PC-9 (cell line): ENCODE measurements around the gene SYDE1. TPM values are rescaled to one million over a fixed set of nuclear protein-coding genes. Genes with fewer than 3 reads are reported as not detected.

Source experiments
- BruUV-seq: library from RNA; stranded (reverse); fragments of 400-500 nt; replicated peaks from 2 replicates; lab custom pipeline; 2021; lab: Mats Ljungman, UMichigan
- CTCF ChIA-PET: fragments of 300-600 bp; sonication (Branson Sonifier 250); formaldehyde crosslinking; loops from one replicate; lab custom pipeline; 2022; ENCODE audit warnings: antibody characterized with exemption; lab: Charles Lee
- POLR2A ChIA-PET: fragments of 300-600 bp; sonication (Branson Sonifier 250); formaldehyde crosslinking; loops from one replicate; lab custom pipeline; 2022; ENCODE audit warnings: antibody characterized with exemption; ENCODE audit not compliant: unreplicated experiment; lab: Charles Lee
- DNase-seq, 2 experiments: peaks; one replicate each; pipeline versions ENCODE4 v3.0.0 to v3.0.0-alpha.2; 2015 to 2022; ENCODE audit warnings: mixed read lengths in 1 of 2
- H2AFZ ChIP-seq: fragments of 200-600 bp; sonication (generic); 2 replicates; pipeline ENCODE4 v1.8.1; 2017; ENCODE audit warnings: antibody characterized with exemption
- H3F3A ChIP-seq: fragments of 200-600 bp; sonication (generic); 2 replicates; pipeline ENCODE4 v1.8.1; 2017; ENCODE audit warnings: antibody characterized with exemption, mild to moderate bottlenecking, low read depth; ENCODE audit not compliant: insufficient read depth
- H3K27ac ChIP-seq: fragments of 200-600 bp; sonication (generic); 2 replicates; pipeline ENCODE4 v1.6.1; 2016; ENCODE audit warnings: mixed run types
- H3K27me3 ChIP-seq: fragments of 200-600 bp; sonication (generic); 2 replicates; pipeline ENCODE4 v1.6.1; 2016; ENCODE audit warnings: low read depth, mixed run types; ENCODE audit not compliant: insufficient read depth
- H3K36me3 ChIP-seq: fragments of 200-600 bp; sonication (generic); 2 replicates; pipeline ENCODE4 v1.6.1; 2016; ENCODE audit warnings: low read depth, mixed run types
- H3K4me1 ChIP-seq: fragments of 200-600 bp; sonication (generic); replicated peaks from 2 replicates; pipeline ENCODE4 v1.6.1; 2016; ENCODE audit warnings: mixed run types; ENCODE audit not compliant: insufficient read depth
- H3K4me2 ChIP-seq: fragments of 200-600 bp; sonication (generic); 2 replicates; pipeline ENCODE4 v1.6.1; 2017; ENCODE audit warnings: mixed run types
- H3K4me3 ChIP-seq: fragments of 200-600 bp; sonication (generic); 2 replicates; pipeline ENCODE4 v1.6.1; 2016; ENCODE audit warnings: mixed run types
- H3K79me2 ChIP-seq: fragments of 200-600 bp; sonication (generic); 2 replicates; pipeline ENCODE4 v1.6.1; 2017; ENCODE audit warnings: low read depth, mixed run types
- H3K9me2 ChIP-seq: fragments of 200-600 bp; sonication (generic); 2 replicates; pipeline ENCODE4 v1.8.1; 2017; ENCODE audit warnings: mild to moderate bottlenecking; ENCODE audit not compliant: insufficient read depth
- H3K9me3 ChIP-seq: fragments of 200-600 bp; sonication (generic); 2 replicates; pipeline ENCODE4 v1.8.1; 2016; ENCODE audit warnings: low read depth; ENCODE audit not compliant: insufficient read depth
- H4K20me1 ChIP-seq: fragments of 200-600 bp; sonication (generic); 2 replicates; pipeline ENCODE4 v1.8.1; 2017; ENCODE audit not compliant: insufficient read depth
- CTCF ChIP-seq: fragments of 200-600 bp; sonication (generic); conservative IDR thresholded peaks from 2 replicates; pipeline ENCODE4 v1.6.1; 2017; ENCODE audit warnings: mixed run types, antibody characterized with exemption, mild to moderate bottlenecking, moderate library complexity
- EZH2 ChIP-seq: fragments of 200-600 bp; sonication (generic); IDR thresholded peaks from 2 replicates; pipeline ENCODE4 v1.8.0; 2017; ENCODE audit warnings: antibody characterized with exemption, low read depth
- intact Hi-C: fragments of 100-400 bp; cut with micrococcal nuclease; formaldehyde crosslinking; loops from one replicate; pipeline ENCODE4 v1.10.0; 2022; ENCODE audit not compliant: unreplicated experiment
- total RNA-seq: library from RNA; stranded (reverse); gene quantifications from 2 replicates; pipeline ENCODE4 v1.2.3, GENCODE V29; 2021

The SYDE1 gene
- total RNA-seq, 1 experiment from 2014 or later, result 2.7 TPM

- peaks cover 17% of the 10 kb centered on the region for H3K36me3 ChIP-seq
Observed at GRCh38 chr19:15114153-15114540, 6.9 kb downstream of the SYDE1 start.

GRCh38 chr19:15115080-15115479 lies 7.9 kb downstream of the SYDE1 start:
- intact Hi-C loops, result no loop called here
- Histone ChIP-seq H3K27me3 (no peaks in the 10 kb centered on the region), H3K4me3 (no peak overlapping the region), H3K9me3 (no peaks in the 10 kb centered on the region), H3F3A (peaks cover 44% of the 10 kb centered on the region; the same call in 1 of the 2 replicates), H3K4me2 (no peak overlapping the region), H3K4me1 (peaks cover 5% of the 10 kb centered on the region; the same call in 1 of the 2 replicates), H3K27ac (no peak overlapping the region), H3K36me3 (peaks cover 26% of the 10 kb centered on the region), H4K20me1 (no peaks in the 10 kb centered on the region), H3K9me2 (no peaks in the 10 kb centered on the region), H2AFZ (no peak overlapping the region), H3K79me2 (no peaks in the 10 kb centered on the region)
- no TSS peak for BruUV-seq
- TF ChIP-seq CTCF (no peak), EZH2 (no peak)
- ChIA-PET POLR2A (no interaction called here), CTCF (interaction anchor here (0.5 kb wide), 1 partner anchor 1157 kb away, joined by 13 read pairs; no protein-coding TSS in a partner anchor)
- DNase-seq, result no peak

More at GRCh38 chr19:15114153-15114540, 6.9 kb downstream of the SYDE1 start:
- Histone ChIP-seq H2AFZ (no peak overlapping the region), H3K4me1 (peaks cover 5% of the 10 kb centered on the region; the same call in 1 of the 2 replicates), H3K4me2 (no peak overlapping the region), H3K27ac (no peak overlapping the region), H3K4me3 (no peak overlapping the region), H4K20me1 (no peaks in the 10 kb centered on the region), H3F3A (peaks cover 44% of the 10 kb centered on the region; the same call in 1 of the 2 replicates), H3K27me3 (no peaks in the 10 kb centered on the region), H3K79me2 (no peaks in the 10 kb centered on the region), H3K9me3 (no peaks in the 10 kb centered on the region), H3K9me2 (no peaks in the 10 kb centered on the region)
- no peak for DNase-seq
- ChIA-PET POLR2A (no interaction called here), CTCF (no interaction called here)
- TF ChIP-seq EZH2, result no peak
- TF ChIP-seq CTCF, result no peak
- intact Hi-C loops, result no loop called here
- no TSS peak for BruUV-seq

- H4K20me1 ChIP-seq, result no peaks in the 10 kb centered on the region
- no peak overlapping the region for H3K4me2 ChIP-seq
- H2AFZ ChIP-seq, result no peak overlapping the region
- TF ChIP-seq EZH2 (no peak), CTCF (no peak)
- no peaks in the 10 kb centered on the region for H3K79me2 ChIP-seq
- BruUV-seq, result no TSS peak
- H3K4me3 ChIP-seq, result no peak overlapping the region
- DNase-seq, result no peak
- no peaks in the 10 kb centered on the region for H3K9me3 ChIP-seq
- CTCF ChIA-PET, result no interaction called here
- H3K27me3 ChIP-seq, result no peaks in the 10 kb centered on the region
- peaks cover 27% of the 10 kb centered on the region for H3K36me3 ChIP-seq
- intact Hi-C loops, result no loop called here
- no peak overlapping the region for H3K27ac ChIP-seq
- peaks cover 5% of the 10 kb centered on the region; the same call in 1 of the 2 replicates for H3K4me1 ChIP-seq
- H3F3A ChIP-seq, result peaks cover 43% of the 10 kb centered on the region; the same call in 1 of the 2 replicates
- POLR2A ChIA-PET, result no interaction called here
- H3K9me2 ChIP-seq, result no peaks in the 10 kb centered on the region
Observed at GRCh38 chr19:15115762-15116615, 8.8 kb downstream of the SYDE1 start.
